22Rv1 (cell line): Measurements from ENCODE around the gene VTI1A.

Experiments used
- H3K27ac ChIP-seq: fragments of 450-650 bp; 2 replicates; pipeline ENCODE4 v1.5.1; 2017
- CTCF ChIP-seq: fragments of 450-650 bp; IDR thresholded peaks from 2 replicates; pipeline ENCODE4 v1.5.1; 2017; ENCODE audit warnings: mild to moderate bottlenecking
- ZFX ChIP-seq: fragments of 450-650 bp; IDR thresholded peaks from 2 replicates; pipeline ENCODE4 v1.6.1; 2017; ENCODE audit warnings: antibody characterized with exemption, borderline replicate concordance

The VTI1A gene

DNA sequence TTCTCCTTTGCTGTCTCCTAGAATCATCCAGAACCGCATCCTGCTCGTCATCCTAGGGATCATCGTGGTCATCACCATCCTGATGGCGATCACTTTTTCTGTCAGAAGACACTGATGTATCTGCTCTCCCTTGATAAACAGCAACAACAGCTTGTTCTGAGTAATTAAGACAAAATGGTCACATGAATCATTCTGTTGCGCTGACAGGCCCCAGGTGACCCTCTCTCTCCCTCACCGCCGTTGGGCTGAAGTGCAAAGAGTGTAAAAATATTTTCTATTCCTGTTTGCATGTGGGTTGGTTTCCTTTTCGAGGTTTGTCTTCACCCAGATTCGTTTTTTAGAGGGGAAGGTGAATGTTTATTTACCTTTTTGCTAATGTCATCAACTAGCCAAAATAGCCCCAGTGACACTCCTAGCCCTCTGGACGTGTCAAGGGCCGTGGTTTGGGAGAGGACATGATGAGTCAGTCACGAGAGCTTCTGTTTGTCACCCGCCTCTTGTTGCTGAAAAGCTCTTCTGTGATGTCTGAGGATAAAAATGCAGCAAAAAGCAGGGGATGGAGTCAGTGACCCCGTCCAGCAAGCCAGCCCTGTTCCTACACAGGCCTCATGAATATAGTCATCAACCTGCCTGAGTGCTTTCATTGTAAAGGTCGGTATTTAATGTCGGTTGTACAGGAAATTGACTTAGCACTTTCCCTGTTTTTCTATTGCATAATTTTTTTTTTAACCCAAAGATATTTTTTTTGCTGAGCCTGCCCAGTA, 368.4 kb downstream of the VTI1A start:
- H3K27ac ChIP-seq, result no peak overlapping the region
- no peak for TF ChIP-seq CTCF
- no peak for TF ChIP-seq ZFX

DNA sequence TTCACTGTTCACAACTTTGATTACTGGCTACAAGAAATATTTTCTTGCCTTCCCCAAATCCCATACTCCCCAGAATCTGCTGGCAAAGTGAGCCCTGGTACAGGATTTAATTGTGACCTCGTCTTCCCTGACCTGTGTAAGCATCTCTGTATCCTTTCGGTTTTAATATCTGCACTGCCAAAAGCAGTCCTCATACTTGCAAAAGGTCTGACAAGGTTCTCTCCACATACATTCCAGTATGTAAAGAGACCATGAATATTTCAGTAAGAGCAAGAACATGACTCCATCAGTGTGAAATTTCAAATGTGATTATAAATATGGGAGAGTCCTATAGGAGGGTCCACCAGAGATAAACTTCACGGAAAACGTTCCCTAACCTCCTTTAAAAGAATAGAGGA, 369.0 kb downstream of the VTI1A start:
- no peak overlapping the region for H3K27ac ChIP-seq

GRCh38 chr10:112816891-112817290, 369.9 kb downstream of the VTI1A start:
- H3K27ac ChIP-seq, result no peak overlapping the region
- no peak for TF ChIP-seq CTCF
- TF ChIP-seq ZFX, result no peak

More for the DNA sequence above, 369.0 kb downstream of the VTI1A start:
- TF ChIP-seq ZFX, result no peak
- TF ChIP-seq CTCF, result no peak

- TF ChIP-seq ZFX (no peak), CTCF (no peak)
- no peak overlapping the region for H3K27ac ChIP-seq
These were observed 371.2 kb downstream of the VTI1A start for GRCh38 chr10:112817981-112818777.

DNA sequence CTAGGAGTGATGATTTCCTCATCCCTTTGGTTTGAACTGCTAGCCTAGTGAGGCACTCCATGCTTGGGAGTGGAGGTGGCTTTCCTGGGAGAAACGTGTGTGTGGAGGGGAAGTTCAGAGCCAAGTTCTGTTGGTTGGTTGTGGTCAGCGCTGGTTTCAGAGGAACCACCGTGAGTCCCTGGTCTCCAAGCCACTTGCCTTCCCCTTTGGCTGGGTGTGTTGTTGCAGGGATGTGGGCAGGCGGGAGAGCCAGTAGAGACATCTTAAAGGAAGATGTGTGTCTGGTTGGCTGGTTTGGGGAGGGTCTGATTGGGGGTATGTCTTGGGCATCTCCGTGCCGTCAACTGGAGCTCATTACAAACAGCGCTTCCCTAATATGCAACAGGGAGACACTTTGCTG, 372.2 kb downstream of the VTI1A start:
- TF ChIP-seq ZFX (no peak), CTCF (no peak)
- no peak overlapping the region for H3K27ac ChIP-seq

DNA sequence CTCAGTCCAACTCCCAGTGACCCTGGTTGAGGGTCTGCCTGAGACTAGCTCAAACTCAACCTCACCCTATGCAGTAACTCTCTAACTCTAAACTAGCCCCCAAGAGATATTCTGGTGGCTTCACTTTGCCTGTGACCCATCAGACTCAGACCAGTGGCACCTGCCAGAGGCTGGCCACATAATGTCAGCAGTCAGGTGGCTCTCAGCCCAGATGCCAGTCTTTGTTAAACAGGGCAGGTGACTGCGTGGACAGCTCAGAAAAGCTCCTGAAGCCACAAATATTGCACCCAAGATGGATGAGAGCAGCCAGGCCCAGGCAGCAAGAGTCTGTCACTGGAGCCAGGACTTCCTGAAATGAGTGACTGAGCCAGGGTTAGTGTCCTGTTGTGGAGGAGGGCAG, 373.3 kb downstream of the VTI1A start:
- TF ChIP-seq ZFX, result no peak
- no peak for TF ChIP-seq CTCF
- no peak overlapping the region for H3K27ac ChIP-seq

GRCh38 chr10:112821038-112821437, 374.0 kb downstream of the VTI1A start:
- no peak overlapping the region for H3K27ac ChIP-seq
- no peak for TF ChIP-seq CTCF
- no peak for TF ChIP-seq ZFX
